ENCODE data around the gene UXT.
"Not testable (repeated sequence)": the region's sequence is repeated elsewhere in the genome, so short reads cannot be mapped to it uniquely, and the experiment has no call there.

Gene UXT

GRCh38 chrX:47658684-47659420 is at the start of gene UXT:
Gene UXT, minus strand, starts transcription at chrX:47659180. Its CDS starts 253 bp downstream, at chrX:47658927.
- DNase-seq (ENCODE audit: low read depth in 2 of 2) = peak; percentile 80 to 83

- DNase-seq (ENCODE audit: low read depth in 2 of 2) = no peak
Measured at GRCh38 chrX:47707031-47707780, 48.2 kb upstream of the UXT start.

- no peak for DNase-seq (ENCODE audit: low read depth in 2 of 2)
Measured at GRCh38 chrX:47706575-47706974, 47.6 kb upstream of the UXT start.

- no peak for DNase-seq (ENCODE audit: low read depth in 2 of 2)
Measured at GRCh38 chrX:47704736-47705135, 45.8 kb upstream of the UXT start.

- no peak for DNase-seq (ENCODE audit: low read depth in 2 of 2)
Measured at GRCh38 chrX:47697181-47697580, 38.2 kb upstream of the UXT start.

- DNase-seq (ENCODE audit: low read depth in 2 of 2) = no peak
Measured at GRCh38 chrX:47690175-47690574, 31.2 kb upstream of the UXT start.

- DNase-seq (ENCODE audit: low read depth in 2 of 2) = no peak
Measured at GRCh38 chrX:47687263-47687662, 28.3 kb upstream of the UXT start.

GRCh38 chrX:47683829-47684205 is 24.8 kb upstream of the UXT start:
- no peak for DNase-seq (ENCODE audit: low read depth in 2 of 2)

GRCh38 chrX:47683184-47683828 is 24.3 kb upstream of the UXT start:
- DNase-seq (ENCODE audit: low read depth in 2 of 2) = no peak

- DNase-seq (ENCODE audit: low read depth in 2 of 2) = not testable (repeated sequence)
Measured at GRCh38 chrX:47675959-47676859, 17.2 kb upstream of the UXT start.

- DNase-seq (ENCODE audit: low read depth in 2 of 2) = no peak
Measured at GRCh38 chrX:47674776-47675175, 15.8 kb upstream of the UXT start.

GRCh38 chrX:47665797-47666196 is 6.8 kb upstream of the UXT start:
- DNase-seq (ENCODE audit: low read depth in 2 of 2) = not testable (repeated sequence)

GRCh38 chrX:47664737-47665136 is 5.8 kb upstream of the UXT start:
- no peak for DNase-seq (ENCODE audit: low read depth in 2 of 2)

GRCh38 chrX:47662144-47662657 is 3.2 kb upstream of the UXT start:
- no peak for DNase-seq (ENCODE audit: low read depth in 2 of 2)

GRCh38 chrX:47661539-47661938 is 2.6 kb upstream of the UXT start:
- DNase-seq (ENCODE audit: low read depth in 2 of 2) = no peak

- DNase-seq (ENCODE audit: low read depth in 2 of 2) = no peak
Measured at GRCh38 chrX:47659421-47659726, 394 bp upstream of the UXT start.

GRCh38 chrX:47658301-47658683 is 688 bp downstream of the UXT start:
- DNase-seq (ENCODE audit: low read depth in 2 of 2) = no peak

- no peak for DNase-seq (ENCODE audit: low read depth in 2 of 2)
Measured at GRCh38 chrX:47651043-47651905, 7.7 kb downstream of the UXT start.

GRCh38 chrX:47650164-47651042 is 8.6 kb downstream of the UXT start, which contains the start of gene ELK1:
Gene ELK1, minus strand, starts transcription at chrX:47650563. Its CDS starts 9,122 bp downstream, at chrX:47641441.
- DNase-seq (ENCODE audit: low read depth in 2 of 2) = peak; percentile 73 to 83

- no peak for DNase-seq (ENCODE audit: low read depth in 2 of 2)
Measured at GRCh38 chrX:47649781-47650163, 9.2 kb downstream of the UXT start.
